ENCODE measurements around the gene OR52H1. TPM values are rescaled to one million over a fixed set of nuclear protein-coding genes. Genes with fewer than 3 reads are reported as not detected.

OR52H1 gene
- total and polyA plus RNA-seq, 2 experiments from 2014 or later: 0.28 TPM; not detected in 1

DNA sequence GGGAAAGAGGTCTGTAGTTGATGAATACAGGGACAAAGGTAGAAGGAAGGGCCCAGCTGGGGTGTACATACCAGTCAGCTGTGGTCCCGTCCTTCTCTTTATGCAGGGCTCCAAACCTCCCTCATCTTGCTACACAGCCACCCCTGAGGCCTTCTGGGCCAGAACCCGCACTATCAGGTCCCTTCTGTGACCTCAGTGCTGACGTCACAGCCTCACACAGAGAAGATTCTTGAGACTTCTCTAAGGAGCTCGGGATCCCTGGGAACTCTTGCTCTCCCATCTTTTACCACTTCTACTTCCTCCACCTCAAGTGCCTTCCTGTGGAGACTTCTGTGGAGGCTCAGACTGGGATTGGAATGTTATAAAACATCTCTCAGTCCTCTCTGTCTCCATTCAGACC is 38.5 kb downstream of the OR52H1 start, which contains the start of gene UBQLN3 (continued):
- TF ChIP-seq, protein P1, sequence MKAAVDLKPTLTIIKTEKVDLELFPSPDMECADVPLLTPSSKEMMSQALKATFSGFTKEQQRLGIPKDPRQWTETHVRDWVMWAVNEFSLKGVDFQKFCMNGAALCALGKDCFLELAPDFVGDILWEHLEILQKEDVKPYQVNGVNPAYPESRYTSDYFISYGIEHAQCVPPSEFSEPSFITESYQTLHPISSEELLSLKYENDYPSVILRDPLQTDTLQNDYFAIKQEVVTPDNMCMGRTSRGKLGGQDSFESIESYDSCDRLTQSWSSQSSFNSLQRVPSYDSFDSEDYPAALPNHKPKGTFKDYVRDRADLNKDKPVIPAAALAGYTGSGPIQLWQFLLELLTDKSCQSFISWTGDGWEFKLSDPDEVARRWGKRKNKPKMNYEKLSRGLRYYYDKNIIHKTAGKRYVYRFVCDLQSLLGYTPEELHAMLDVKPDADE (IDR thresholded peaks at IDR 0.05): no peak
- TF ChIP-seq STAT1 (IDR thresholded peaks at IDR 0.05; ENCODE audit: unreplicated experiment) (no peak), ZNF331 (CRISPR knock-in tag; IDR thresholded peaks at IDR 0.05; ENCODE audit: low read depth) (no peak)

DNA sequence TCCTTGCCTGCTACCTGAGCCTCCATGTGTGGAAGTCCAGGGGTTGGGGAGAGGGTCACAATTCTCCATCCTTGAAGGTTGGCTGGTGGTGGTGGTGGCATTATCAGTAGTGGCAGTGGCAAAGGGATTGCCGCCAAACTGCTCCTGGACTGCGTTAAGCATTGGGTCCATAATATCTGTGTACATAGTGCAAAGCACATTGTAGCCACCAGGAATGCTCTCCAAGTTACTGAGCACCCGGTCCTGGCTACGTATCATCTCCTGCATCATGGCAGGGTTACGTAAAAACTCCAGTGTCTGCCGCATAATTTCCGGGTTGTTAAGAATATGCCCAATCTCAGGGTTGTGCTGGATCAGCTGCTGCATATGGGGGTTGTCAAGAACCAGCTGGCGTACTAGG is 39.7 kb downstream of the OR52H1 start:
- H3K36me3 Mint-ChIP-seq (ENCODE audit: low read depth): no peaks in the 10 kb centered on the region
- Histone ChIP-seq H4K20me1 (replicated peaks; ENCODE audit: insufficient read depth) (no peaks in the 10 kb centered on the region), H2AFZ (no peak overlapping the region), H3K27ac (ENCODE audit: low read depth) (no peak overlapping the region), H3K79me2 (replicated peaks; ENCODE audit: insufficient read depth) (no peaks in the 10 kb centered on the region), H3K27me3 (ENCODE audit: insufficient read depth) (no peaks in the 10 kb centered on the region), H3K36me3 (ENCODE audit: insufficient read depth) (no peaks in the 10 kb centered on the region), H3K4me1 (ENCODE audit: insufficient read depth) (no peaks in the 10 kb centered on the region), H3K4me2 (no peak overlapping the region), H3K9me2 (ENCODE audit: insufficient read depth) (no peaks in the 10 kb centered on the region; the same call in 1 of the 2 replicates), H3F3A (replicated peaks; ENCODE audit: low read depth) (no peaks in the 10 kb centered on the region), H3K4me3 (no peak overlapping the region)
- no peak for ATAC-seq
- DNase-seq (ENCODE audit: low spot score): no peak
- peaks cover 7% of the 10 kb centered on the region for H3K4me1 Mint-ChIP-seq
- H3K27me3 Mint-ChIP-seq (ENCODE audit: insufficient read depth, low read depth, poor library complexity): peaks cover 8% of the 10 kb centered on the region
- H3K4me3 Mint-ChIP-seq: no peak overlapping the region
- no peaks in the 10 kb centered on the region for H3K9me3 Mint-ChIP-seq
- H3K27ac Mint-ChIP-seq: no peak overlapping the region
- TF ChIP-seq EZH2phosphoT487 (IDR thresholded peaks at IDR 0.05; ENCODE audit: unreplicated experiment): no peak
- no peak for TF ChIP-seq ZNF114 (CRISPR knock-in tag; IDR thresholded peaks at IDR 0.05)
- TF ChIP-seq EZH2 (IDR thresholded peaks at IDR 0.05; ENCODE audit: low read depth, unreplicated experiment): no peak
- TF ChIP-seq, protein P2, sequence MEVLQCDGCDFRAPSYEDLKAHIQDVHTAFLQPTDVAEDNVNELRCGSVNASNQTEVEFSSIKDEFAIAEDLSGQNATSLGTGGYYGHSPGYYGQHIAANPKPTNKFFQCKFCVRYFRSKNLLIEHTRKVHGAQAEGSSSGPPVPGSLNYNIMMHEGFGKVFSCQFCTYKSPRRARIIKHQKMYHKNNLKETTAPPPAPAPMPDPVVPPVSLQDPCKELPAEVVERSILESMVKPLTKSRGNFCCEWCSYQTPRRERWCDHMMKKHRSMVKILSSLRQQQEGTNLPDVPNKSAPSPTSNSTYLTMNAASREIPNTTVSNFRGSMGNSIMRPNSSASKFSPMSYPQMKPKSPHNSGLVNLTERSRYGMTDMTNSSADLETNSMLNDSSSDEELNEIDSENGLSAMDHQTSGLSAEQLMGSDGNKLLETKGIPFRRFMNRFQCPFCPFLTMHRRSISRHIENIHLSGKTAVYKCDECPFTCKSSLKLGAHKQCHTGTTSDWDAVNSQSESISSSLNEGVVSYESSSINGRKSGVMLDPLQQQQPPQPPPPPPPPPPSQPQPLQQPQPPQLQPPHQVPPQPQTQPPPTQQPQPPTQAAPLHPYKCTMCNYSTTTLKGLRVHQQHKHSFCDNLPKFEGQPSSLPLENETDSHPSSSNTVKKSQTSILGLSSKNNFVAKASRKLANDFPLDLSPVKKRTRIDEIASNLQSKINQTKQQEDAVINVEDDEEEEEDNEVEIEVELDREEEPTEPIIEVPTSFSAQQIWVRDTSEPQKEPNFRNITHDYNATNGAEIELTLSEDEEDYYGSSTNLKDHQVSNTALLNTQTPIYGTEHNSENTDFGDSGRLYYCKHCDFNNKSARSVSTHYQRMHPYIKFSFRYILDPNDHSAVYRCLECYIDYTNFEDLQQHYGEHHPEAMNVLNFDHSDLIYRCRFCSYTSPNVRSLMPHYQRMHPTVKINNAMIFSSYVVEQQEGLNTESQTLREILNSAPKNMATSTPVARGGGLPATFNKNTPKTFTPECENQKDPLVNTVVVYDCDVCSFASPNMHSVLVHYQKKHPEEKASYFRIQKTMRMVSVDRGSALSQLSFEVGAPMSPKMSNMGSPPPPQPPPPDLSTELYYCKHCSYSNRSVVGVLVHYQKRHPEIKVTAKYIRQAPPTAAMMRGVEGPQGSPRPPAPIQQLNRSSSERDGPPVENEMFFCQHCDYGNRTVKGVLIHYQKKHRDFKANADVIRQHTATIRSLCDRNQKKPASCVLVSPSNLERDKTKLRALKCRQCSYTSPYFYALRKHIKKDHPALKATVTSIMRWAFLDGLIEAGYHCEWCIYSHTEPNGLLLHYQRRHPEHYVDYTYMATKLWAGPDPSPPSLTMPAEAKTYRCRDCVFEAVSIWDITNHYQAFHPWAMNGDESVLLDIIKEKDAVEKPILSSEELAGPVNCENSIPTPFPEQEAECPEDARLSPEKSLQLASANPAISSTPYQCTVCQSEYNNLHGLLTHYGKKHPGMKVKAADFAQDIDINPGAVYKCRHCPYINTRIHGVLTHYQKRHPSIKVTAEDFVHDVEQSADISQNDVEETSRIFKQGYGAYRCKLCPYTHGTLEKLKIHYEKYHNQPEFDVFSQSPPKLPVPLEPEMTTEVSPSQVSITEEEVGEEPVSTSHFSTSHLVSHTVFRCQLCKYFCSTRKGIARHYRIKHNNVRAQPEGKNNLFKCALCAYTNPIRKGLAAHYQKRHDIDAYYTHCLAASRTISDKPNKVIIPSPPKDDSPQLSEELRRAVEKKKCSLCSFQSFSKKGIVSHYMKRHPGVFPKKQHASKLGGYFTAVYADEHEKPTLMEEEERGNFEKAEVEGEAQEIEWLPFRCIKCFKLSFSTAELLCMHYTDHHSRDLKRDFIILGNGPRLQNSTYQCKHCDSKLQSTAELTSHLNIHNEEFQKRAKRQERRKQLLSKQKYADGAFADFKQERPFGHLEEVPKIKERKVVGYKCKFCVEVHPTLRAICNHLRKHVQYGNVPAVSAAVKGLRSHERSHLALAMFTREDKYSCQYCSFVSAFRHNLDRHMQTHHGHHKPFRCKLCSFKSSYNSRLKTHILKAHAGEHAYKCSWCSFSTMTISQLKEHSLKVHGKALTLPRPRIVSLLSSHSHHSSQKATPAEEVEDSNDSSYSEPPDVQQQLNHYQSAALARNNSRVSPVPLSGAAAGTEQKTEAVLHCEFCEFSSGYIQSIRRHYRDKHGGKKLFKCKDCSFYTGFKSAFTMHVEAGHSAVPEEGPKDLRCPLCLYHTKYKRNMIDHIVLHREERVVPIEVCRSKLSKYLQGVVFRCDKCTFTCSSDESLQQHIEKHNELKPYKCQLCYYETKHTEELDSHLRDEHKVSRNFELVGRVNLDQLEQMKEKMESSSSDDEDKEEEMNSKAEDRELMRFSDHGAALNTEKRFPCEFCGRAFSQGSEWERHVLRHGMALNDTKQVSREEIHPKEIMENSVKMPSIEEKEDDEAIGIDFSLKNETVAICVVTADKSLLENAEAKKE (CRISPR knock-in tag; IDR thresholded peaks at IDR 0.05): no peak
- TF ChIP-seq CTCF (conservative IDR thresholded peaks at IDR 0.05; ENCODE audit: low read depth in 2 of 2): no peak
- TF ChIP-seq CREB1 (CRISPR knock-in tag; IDR thresholded peaks at IDR 0.05; ENCODE audit: low read depth): no peak
- TF ChIP-seq, protein P1 (IDR thresholded peaks at IDR 0.05): no peak
- no peak for TF ChIP-seq REST (IDR thresholded peaks at IDR 0.05; ENCODE audit: unreplicated experiment)
- no peak for TF ChIP-seq STAT1 (IDR thresholded peaks at IDR 0.05; ENCODE audit: unreplicated experiment)
- no peak for TF ChIP-seq ZNF331 (CRISPR knock-in tag; IDR thresholded peaks at IDR 0.05; ENCODE audit: low read depth)
- no peak for TF ChIP-seq NANOG (IDR thresholded peaks at IDR 0.05; ENCODE audit: borderline replicate concordance)
